Thyroid gland (tissue), 4 donors: Measurements from ENCODE around the gene VAMP4.

Experiments
- CTCF ChIP-seq, 6 experiments: fragments of 200-600 bp in 3 of 6; fragments of 450-650 bp in 3 of 6; sonication (generic) in 3 of 6; IDR thresholded peaks; one replicate each; pipeline ENCODE4 v1.5.1; 2016 to 2019; ENCODE audit warnings: antibody characterized with exemption in 6 of 6, mild to moderate bottlenecking in 2 of 6, inconsistent platforms in 1 of 6, moderate library complexity in 1 of 6
- POLR2A ChIP-seq, 2 donors: fragments of 450-650 bp; IDR thresholded peaks; one replicate each; pipeline ENCODE4 v1.6.1; 2017; ENCODE audit warnings: antibody characterized with exemption in 2 of 2, mild to moderate bottlenecking in 2 of 2, moderate library complexity in 1 of 2

- no peak for TF ChIP-seq CTCF (IDR thresholded peaks at IDR 0.05)
- no peak for TF ChIP-seq POLR2A (IDR thresholded peaks at IDR 0.05)
Measured at GRCh38 chr1:171784784-171785183, 42.9 kb upstream of the VAMP4 start.
